C4-2B (cell line): Measurements from ENCODE around the gene ITPRIP.

Experiments
- CTCF ChIP-seq: fragments of 450-650 bp; conservative IDR thresholded peaks from 2 replicates; pipeline ENCODE4 v1.5.1; 2017; ENCODE audit warnings: mild to moderate bottlenecking
- ZFX ChIP-seq: fragments of 450-650 bp; IDR thresholded peaks from 2 replicates; pipeline ENCODE4 v1.6.1; 2017

DNA sequence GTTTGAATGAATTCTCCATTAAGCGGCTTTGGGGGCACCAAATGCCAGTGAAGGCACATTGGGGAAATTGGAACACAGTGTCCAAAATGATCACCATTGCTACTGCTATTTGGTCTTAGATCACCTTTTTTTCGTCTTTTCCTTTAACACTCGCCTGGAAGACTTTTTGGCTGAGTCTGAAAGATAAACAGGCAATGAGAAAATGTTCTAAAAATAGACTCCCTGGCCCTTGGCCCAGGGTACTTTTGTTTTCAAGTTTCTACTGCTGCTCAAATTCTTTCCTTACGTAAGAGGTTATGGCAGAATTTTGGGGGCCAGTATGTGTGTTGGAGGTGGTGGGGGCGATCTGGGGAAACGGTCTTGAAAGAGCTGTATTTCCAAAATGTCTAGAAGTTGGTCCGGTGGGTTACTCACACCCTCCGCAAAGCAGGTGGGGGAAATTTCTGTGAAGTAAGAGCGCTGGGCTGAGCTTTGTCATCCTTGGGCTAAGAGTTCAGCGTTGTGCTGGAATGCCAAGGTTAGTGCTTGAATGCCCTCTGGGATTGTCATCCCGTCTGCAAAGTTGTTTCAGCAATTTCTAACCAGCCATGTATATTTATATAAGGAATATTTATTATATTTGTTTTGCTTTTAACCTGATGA, 1.3 kb upstream of the ITPRIP start:
- TF ChIP-seq CTCF (no peak), ZFX (no peak)
